ENCODE data around the gene BAHCC1.

DNA sequence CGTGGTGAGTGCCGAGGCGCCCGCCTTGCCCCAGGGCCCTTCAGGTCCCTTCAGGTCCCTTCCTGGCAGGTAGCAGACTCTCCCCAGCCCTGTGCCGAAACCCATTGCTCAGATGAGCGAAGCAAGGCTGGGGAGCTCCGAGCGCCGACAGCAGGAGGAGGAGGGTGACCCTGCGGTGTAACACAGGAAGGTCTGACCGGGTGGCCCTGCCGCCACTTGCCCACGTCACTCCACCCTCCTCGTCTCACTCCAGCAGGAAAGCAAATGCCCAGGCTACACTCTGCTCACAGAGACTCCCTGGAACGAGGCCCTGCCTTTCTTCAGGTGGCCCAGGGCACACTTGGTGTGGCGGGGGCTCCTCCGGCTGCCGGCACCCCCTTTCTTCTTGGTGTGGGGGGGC is 60.1 kb downstream of the BAHCC1 start:
- TF ChIP-seq, protein P1, sequence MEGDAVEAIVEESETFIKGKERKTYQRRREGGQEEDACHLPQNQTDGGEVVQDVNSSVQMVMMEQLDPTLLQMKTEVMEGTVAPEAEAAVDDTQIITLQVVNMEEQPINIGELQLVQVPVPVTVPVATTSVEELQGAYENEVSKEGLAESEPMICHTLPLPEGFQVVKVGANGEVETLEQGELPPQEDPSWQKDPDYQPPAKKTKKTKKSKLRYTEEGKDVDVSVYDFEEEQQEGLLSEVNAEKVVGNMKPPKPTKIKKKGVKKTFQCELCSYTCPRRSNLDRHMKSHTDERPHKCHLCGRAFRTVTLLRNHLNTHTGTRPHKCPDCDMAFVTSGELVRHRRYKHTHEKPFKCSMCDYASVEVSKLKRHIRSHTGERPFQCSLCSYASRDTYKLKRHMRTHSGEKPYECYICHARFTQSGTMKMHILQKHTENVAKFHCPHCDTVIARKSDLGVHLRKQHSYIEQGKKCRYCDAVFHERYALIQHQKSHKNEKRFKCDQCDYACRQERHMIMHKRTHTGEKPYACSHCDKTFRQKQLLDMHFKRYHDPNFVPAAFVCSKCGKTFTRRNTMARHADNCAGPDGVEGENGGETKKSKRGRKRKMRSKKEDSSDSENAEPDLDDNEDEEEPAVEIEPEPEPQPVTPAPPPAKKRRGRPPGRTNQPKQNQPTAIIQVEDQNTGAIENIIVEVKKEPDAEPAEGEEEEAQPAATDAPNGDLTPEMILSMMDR (conservative IDR thresholded peaks at IDR 0.05; ENCODE audit: low read depth, low read length): no peak
- TF ChIP-seq EZH2phosphoT487 (IDR thresholded peaks at IDR 0.05; ENCODE audit: borderline replicate concordance, low read length): no peak
